Measurements from ENCODE around the gene ADCY3.
A peak's percentile ranks its signal among the peaks of the same experiment; 100 is the strongest.

The ADCY3 gene

DNA sequence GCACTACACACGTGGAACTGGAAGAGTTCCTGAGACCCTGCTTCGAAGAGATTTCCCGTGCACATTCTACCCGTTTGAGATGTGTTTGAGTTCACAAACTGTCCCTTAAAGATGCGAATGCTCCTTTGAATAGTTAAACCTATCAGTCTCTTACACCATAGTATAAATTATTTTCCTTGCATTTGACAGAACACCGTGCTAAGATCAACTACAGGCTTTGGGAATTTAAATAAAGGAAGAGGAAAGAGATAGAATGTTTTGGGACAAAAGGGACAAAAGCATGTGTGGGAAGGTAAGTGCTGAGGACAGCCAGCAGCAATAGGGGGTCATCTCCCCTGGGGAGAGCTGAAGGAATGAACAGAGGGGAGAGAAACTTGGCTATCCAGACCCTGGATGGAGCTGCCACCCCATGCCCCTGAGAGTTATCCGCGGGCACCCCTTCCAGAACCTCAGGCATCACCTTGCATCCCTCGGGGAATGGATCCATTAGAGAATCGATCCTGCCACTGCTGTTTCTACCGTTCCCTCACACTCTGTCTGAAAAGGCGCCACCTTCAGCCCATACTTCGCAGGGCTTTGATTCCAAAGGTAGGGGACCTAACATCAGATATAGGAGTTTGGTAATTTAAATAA lies 888 bp upstream of the ADCY3 start:
- no peak for TF ChIP-seq ZFX (IDR thresholded peaks at IDR 0.05; ENCODE audit: borderline replicate concordance)
- TF ChIP-seq, protein P1, sequence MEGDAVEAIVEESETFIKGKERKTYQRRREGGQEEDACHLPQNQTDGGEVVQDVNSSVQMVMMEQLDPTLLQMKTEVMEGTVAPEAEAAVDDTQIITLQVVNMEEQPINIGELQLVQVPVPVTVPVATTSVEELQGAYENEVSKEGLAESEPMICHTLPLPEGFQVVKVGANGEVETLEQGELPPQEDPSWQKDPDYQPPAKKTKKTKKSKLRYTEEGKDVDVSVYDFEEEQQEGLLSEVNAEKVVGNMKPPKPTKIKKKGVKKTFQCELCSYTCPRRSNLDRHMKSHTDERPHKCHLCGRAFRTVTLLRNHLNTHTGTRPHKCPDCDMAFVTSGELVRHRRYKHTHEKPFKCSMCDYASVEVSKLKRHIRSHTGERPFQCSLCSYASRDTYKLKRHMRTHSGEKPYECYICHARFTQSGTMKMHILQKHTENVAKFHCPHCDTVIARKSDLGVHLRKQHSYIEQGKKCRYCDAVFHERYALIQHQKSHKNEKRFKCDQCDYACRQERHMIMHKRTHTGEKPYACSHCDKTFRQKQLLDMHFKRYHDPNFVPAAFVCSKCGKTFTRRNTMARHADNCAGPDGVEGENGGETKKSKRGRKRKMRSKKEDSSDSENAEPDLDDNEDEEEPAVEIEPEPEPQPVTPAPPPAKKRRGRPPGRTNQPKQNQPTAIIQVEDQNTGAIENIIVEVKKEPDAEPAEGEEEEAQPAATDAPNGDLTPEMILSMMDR (IDR thresholded peaks at IDR 0.05), result peak; percentile 78
- H3K27ac ChIP-seq, result peak overlapping the region; percentile 64

DNA sequence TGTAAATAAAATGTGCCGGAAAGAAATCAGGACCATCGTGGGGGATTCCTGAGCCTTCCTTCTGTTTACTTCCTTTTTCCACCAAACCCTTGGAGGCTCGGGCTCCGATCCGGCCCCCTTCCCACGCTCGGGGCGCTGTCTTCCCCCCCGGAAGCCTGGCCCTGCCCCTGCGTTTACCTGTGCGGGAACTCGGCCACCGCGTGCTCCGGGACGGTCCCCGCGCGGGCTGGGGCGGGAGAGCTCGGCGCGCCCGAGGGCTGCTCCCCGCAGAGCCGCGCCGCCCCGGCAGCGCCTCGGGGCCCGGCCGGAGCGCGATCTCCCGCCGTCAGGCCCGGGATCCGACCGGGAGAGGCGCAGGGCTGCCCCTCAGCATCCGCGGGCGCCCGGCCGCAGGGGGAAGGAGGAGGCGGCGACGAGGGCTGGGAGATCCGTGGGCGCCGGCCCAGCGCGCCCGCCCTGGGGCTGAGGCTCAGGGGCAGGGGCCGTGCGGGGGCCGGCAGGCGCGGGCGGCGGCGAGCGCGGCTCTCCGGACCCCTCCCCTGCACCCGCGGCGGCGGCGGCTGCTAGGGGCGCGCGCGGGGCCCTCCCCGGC lies 435 bp downstream of the ADCY3 start:
- TF ChIP-seq, protein P1 (IDR thresholded peaks at IDR 0.05), result no peak
- no peak for TF ChIP-seq ZFX (IDR thresholded peaks at IDR 0.05; ENCODE audit: borderline replicate concordance)
- peak overlapping the region; percentile 64 for H3K27ac ChIP-seq

DNA sequence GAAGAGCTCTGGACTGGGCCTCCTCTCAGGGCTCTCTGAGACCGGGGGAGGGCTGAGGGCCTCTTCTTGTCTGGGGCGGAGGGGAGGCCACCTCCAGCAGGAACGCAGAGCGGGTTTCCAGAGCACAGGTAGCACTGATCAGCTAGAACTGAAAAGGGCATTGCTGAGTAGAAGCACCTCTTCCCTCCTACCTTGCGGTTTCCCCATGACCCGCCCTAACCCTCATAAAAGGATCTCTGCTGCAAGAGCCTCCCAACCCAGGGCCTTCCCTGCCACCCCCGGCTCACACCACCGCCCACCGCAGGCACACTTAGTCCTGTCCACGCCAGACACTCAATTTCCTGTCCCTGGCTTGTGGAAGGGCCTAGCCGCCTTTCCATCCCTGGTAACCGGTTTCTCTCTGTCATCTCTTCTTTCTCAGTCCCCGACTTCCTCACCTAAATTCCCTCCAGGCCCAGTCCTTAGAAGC lies 966 bp downstream of the ADCY3 start:
- no peak for TF ChIP-seq ZFX (IDR thresholded peaks at IDR 0.05; ENCODE audit: borderline replicate concordance)
- TF ChIP-seq, protein P1 (IDR thresholded peaks at IDR 0.05), result no peak
- peak overlapping the region; percentile 64 for H3K27ac ChIP-seq

DNA sequence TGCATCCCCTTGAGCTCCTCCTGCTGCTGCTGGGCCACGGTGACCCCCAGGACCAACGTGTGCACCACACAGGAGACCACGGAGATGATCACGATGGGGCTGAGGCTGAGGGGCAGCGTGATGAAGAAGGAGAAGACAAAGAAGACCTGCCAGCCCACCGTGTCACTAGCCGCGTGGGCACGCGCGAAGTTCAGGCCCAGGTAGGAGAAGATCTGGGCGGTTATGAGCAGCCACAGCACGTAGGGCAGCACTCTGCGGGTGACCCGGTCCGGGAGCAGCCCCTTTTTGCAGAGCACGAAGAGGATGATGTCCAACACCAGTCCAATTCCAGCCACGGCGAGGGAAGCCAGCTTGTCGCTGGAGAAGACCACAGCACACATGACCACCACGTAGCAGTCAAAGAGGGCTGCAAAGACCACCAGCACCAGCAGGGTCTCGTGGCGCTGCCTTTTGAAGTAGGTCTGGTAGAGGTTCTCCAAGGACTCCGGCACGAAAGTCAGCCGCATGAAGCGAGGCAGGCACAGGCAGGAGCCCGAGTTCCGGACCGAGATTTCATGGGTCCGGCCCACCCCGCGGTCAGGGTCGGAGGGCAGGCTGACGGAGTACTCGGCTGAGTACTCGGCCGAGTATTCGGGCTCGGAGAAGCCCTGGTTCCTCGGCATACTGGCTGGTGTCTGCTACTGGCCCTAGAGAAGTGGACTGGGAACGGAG lies 1.6 kb downstream of the ADCY3 start:
- TF ChIP-seq, protein P1 (IDR thresholded peaks at IDR 0.05), result no peak
- no peak for TF ChIP-seq ZFX (IDR thresholded peaks at IDR 0.05; ENCODE audit: borderline replicate concordance)
- peak overlapping the region; percentile 64; the same call in 1 of the 2 replicates for H3K27ac ChIP-seq

DNA sequence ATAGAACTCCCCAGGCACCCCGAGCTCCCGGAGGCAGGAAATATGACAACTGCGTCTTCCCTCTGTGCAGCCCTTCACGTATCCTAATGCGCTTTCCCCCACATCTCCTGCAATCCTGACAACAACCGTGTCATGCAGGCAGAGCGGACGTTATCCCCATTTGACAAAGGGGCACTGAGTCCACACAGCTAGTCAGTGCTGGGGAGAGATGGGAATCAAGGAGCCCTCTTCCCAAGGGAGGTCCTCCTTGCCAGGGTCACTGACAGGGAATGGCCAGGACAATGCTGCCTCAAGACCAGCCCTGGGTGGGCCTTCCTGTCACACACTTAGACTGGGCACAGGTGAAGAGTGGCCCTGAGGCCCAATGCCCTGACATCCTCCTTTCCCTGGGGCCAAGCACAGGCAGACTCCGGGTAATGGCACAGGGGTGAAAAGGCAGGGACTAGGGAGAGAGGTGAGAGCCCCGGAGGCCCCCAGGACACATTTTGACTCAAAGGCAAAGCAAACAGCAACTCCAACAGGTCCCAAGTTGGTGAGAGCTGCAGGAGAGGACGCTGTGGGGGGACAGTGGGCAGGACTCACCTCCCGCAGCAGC lies 2.2 kb downstream of the ADCY3 start:
- H3K27ac ChIP-seq, result no peak overlapping the region
- TF ChIP-seq ZFX (IDR thresholded peaks at IDR 0.05; ENCODE audit: borderline replicate concordance), result no peak
- TF ChIP-seq, protein P1 (IDR thresholded peaks at IDR 0.05), result no peak

DNA sequence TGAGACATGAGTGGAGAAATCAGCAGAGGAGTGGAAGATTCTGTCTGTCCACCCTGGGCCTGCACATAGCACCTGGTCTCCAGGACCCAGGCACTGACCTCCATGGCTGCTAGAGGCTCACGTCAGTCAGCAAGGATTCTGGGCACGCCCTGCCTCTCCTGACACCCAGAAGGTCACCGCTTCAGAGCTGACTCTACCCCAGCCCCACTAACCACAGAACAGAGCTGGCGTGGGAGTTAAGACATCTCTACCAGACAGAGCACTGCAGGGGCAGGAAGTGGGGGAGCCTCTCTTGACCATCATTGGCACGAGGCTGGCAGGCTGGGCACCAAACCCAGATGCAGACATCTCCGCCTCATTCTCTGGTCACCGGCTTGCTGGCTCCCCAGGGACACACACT lies 3.0 kb downstream of the ADCY3 start:
- no peak overlapping the region for H3K27ac ChIP-seq
- no peak for TF ChIP-seq ZFX (IDR thresholded peaks at IDR 0.05; ENCODE audit: borderline replicate concordance)
- TF ChIP-seq, protein P1 (IDR thresholded peaks at IDR 0.05), result no peak
